OCI-LY3 (cell line): ENCODE measurements around the gene ARFGAP3.

Source experiments
- H2AFZ ChIP-seq: fragments of 200-600, 300-600 bp; shearing (Covaris generic); 2 replicates; pipeline ENCODE4 v1.6.0; 2014; ENCODE audit warnings: antibody characterized with exemption, low read depth, low read length
- H3K27ac ChIP-seq: fragments of 200-600, 300-600 bp; sonication (generic); 2 replicates; pipeline ENCODE4 v1.5.1; 2014; ENCODE audit warnings: mild to moderate bottlenecking, low read length, moderate library complexity, mixed read lengths
- H3K27me3 ChIP-seq: fragments of 200-600, 300-600 bp; sonication (generic); 2 replicates; pipeline ENCODE4 v1.6.1; 2014; ENCODE audit warnings: low read depth, low read length, mixed read lengths
- H3K36me3 ChIP-seq: fragments of 200-600, 300-600 bp; sonication (generic); replicated peaks from 2 replicates; pipeline ENCODE3; 2014; ENCODE audit warnings: low read depth, low read length, mixed read lengths
- H3K4me1 ChIP-seq: fragments of 300-600, 200-600 bp; sonication (generic); 2 replicates; pipeline ENCODE4 v1.6.1; 2014; ENCODE audit warnings: low read length, mixed read lengths
- H3K4me2 ChIP-seq: fragments of 200-600, 300-600 bp; sonication (generic); 2 replicates; pipeline ENCODE4 v1.6.1; 2014; ENCODE audit warnings: low read length, mixed read lengths
- H3K4me3 ChIP-seq: fragments of 300-600, 200-600 bp; sonication (generic); 2 replicates; pipeline ENCODE4 v1.5.1; 2014; ENCODE audit warnings: antibody characterized with exemption, mild to moderate bottlenecking, low read length, moderate library complexity
- H3K79me2 ChIP-seq: fragments of 300-600, 200-600 bp; shearing (Covaris generic); 2 replicates; pipeline ENCODE4 v1.6.1; 2014; ENCODE audit warnings: mild to moderate bottlenecking, low read length, mixed read lengths
- H3K9ac ChIP-seq: fragments of 300-600, 200-600 bp; shearing (Covaris generic); 2 replicates; pipeline ENCODE4 v1.6.0; 2014; ENCODE audit warnings: mild to moderate bottlenecking, low read length, moderate library complexity
- H3K9me3 ChIP-seq: fragments of 200-600, 300-600 bp; shearing (Covaris generic); 2 replicates; pipeline ENCODE4 v1.6.1; 2014; ENCODE audit warnings: low read length, mixed read lengths; ENCODE audit not compliant: insufficient read depth
- H4K20me1 ChIP-seq: fragments of 200-600, 300-600 bp; sonication (generic); 2 replicates; pipeline ENCODE4 v1.6.1; 2016; ENCODE audit warnings: low read length, mixed read lengths; ENCODE audit not compliant: insufficient read depth
- CTCF ChIP-seq: fragments of 200-600, 300-600 bp; sonication (generic); IDR thresholded peaks from 2 replicates; pipeline ENCODE4 v1.5.1; 2014; ENCODE audit warnings: antibody characterized with exemption, low read length, low read depth
- EZH2phosphoT487 ChIP-seq: fragments of 200-600 bp; shearing (Covaris generic); IDR thresholded peaks from 2 replicates; pipeline ENCODE4 v1.6.1; 2018; ENCODE audit warnings: antibody characterized with exemption, mixed run types, low read depth

Gene ARFGAP3

GRCh38 chr22:42863349-42863961, 6.4 kb upstream of the ARFGAP3 start:
- H3K4me1 ChIP-seq, result peaks cover 31% of the 10 kb centered on the region
- H4K20me1 ChIP-seq, result no peaks in the 10 kb centered on the region
- no peak overlapping the region for H3K4me2 ChIP-seq
- no peak overlapping the region for H3K4me3 ChIP-seq
- TF ChIP-seq CTCF (no peak), EZH2phosphoT487 (no peak)
- no peaks in the 10 kb centered on the region for H3K79me2 ChIP-seq
- H3K9ac ChIP-seq, result no peak overlapping the region
- H3K36me3 ChIP-seq, result peaks cover 27% of the 10 kb centered on the region
- H3K27me3 ChIP-seq, result no peaks in the 10 kb centered on the region
- no peak overlapping the region for H2AFZ ChIP-seq
- 0 out of 2 replicates have a peak, but pooled peaks cover 3% of the 10 kb centered on the region for H3K9me3 ChIP-seq
- H3K27ac ChIP-seq, result peak overlapping the region; percentile 66

DNA sequence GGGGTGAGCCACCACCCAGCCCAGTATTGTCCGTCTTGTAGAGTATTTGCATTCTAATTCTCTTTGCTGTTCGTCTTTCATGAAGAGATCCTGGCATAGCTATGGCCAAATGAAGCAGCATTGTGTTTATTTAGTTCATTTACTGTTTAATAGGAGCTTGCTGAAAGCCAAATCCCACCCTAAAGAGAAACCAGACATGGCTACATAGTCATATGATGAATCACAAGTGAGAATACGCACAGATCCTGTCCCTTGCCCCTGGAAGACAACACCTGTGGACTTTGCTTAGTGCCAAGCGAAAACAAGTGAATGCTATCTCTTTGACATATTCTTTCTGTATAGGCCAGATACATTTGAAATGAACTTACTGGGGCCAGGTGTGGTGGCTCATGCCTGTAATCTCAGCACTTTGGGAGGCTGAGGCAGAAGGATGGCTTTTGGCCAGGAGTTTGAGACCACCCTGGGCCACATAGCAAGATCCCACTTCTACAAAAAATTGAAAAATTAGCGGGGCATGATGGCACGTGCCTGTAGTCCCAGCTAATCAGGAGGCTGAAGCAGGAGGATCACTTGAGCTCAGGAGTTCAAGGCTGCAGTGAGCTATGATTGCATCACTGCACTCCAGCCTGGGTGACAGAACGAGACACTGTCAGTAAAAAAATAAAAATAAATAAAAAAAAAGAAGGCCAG, 5.1 kb upstream of the ARFGAP3 start:
- TF ChIP-seq CTCF (no peak), EZH2phosphoT487 (no peak)
- Histone ChIP-seq H3K9me3 (0 out of 2 replicates have a peak, but pooled peaks cover 3% of the 10 kb centered on the region), H3K9ac (no peak overlapping the region), H3K27ac (no peak overlapping the region), H3K27me3 (no peaks in the 10 kb centered on the region), H4K20me1 (no peaks in the 10 kb centered on the region), H3K4me1 (peaks cover 31% of the 10 kb centered on the region), H3K4me3 (no peak overlapping the region), H3K4me2 (no peak overlapping the region), H3K79me2 (no peaks in the 10 kb centered on the region), H3K36me3 (peaks cover 27% of the 10 kb centered on the region), H2AFZ (no peak overlapping the region)

GRCh38 chr22:42860968-42861367, 3.9 kb upstream of the ARFGAP3 start:
- peak overlapping the region; percentile 68 for H3K4me2 ChIP-seq
- H2AFZ ChIP-seq, result no peak overlapping the region
- H3K4me1 ChIP-seq, result peaks cover 31% of the 10 kb centered on the region
- H4K20me1 ChIP-seq, result no peaks in the 10 kb centered on the region
- peaks cover 6% of the 10 kb centered on the region for H3K79me2 ChIP-seq
- H3K4me3 ChIP-seq, result peak overlapping the region; percentile 25
- peak overlapping the region; percentile 50; the same call in 1 of the 2 replicates for H3K9ac ChIP-seq
- H3K9me3 ChIP-seq, result 0 out of 2 replicates have a peak, but pooled peaks cover 3% of the 10 kb centered on the region
- H3K27me3 ChIP-seq, result no peaks in the 10 kb centered on the region
- peaks cover 24% of the 10 kb centered on the region for H3K36me3 ChIP-seq
- H3K27ac ChIP-seq, result peak overlapping the region; percentile 90
- TF ChIP-seq EZH2phosphoT487 (no peak), CTCF (no peak)

DNA sequence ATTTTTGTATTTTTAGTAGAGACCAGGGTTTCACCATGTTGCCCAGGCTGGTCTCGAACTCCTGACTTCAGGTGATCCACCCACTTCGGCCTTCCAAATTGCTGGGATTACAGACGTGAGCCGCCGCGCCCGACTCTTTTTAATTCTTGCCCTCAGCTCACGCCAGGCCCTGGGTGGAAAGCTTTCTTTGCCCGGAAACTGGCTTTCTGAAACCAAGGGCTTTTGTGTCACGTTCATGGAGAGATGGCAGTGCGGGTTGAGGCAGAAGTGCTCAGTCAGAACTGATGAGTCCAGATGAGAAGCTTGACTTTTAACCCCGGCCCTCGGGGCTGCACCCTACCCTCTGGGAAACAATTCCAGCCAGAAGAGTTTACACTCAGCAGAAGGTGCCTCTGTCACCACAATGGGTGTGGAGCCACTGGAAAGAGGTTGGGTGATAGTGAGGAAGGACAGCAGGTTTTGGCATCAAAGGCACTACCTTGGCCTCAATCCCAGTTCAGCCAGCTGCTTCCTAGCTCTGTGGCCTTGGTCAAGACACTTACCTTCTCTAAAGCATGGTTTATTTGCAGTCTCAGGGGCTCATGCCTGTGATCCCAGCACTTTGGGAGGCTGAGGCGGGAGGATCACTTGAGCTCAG, 890 bp upstream of the ARFGAP3 start:
- Histone ChIP-seq H3K4me2 (no peak overlapping the region), H3K4me1 (peaks cover 24% of the 10 kb centered on the region), H3K9ac (no peak overlapping the region), H3K27ac (no peak overlapping the region), H3K4me3 (no peak overlapping the region), H3K9me3 (no peaks in the 10 kb centered on the region), H3K36me3 (peaks cover 12% of the 10 kb centered on the region), H4K20me1 (peaks cover 15% of the 10 kb centered on the region; the same call in 1 of the 2 replicates), H2AFZ (no peak overlapping the region), H3K79me2 (peaks cover 36% of the 10 kb centered on the region), H3K27me3 (no peaks in the 10 kb centered on the region)
- no peak for TF ChIP-seq EZH2phosphoT487
- TF ChIP-seq CTCF, result no peak
